Suprapubic skin (tissue), 4 donors: ENCODE measurements around the gene TUT1.

Experiments used
- POLR2A ChIP-seq, 2 donors: fragments of 450-650 bp; IDR thresholded peaks; one replicate each; pipeline ENCODE4 v1.6.1; 2017; ENCODE audit warnings: antibody characterized with exemption in 2 of 2, mild to moderate bottlenecking in 2 of 2, moderate library complexity in 2 of 2
- POLR2AphosphoS5 ChIP-seq, 3 donors: sonication (generic); formaldehyde crosslinking; IDR thresholded peaks; one replicate each; pipeline ENCODE4 v1.6.1; 2017; ENCODE audit warnings: antibody characterized with exemption in 3 of 3
- TF ChIP-seq, protein P1 (sequence below), 2 donors: fragments of 200-600 bp in 1 of 2; fragments of 450-650 bp in 1 of 2; sonication (generic) in 1 of 2; IDR thresholded peaks; one replicate each; pipeline ENCODE4 v1.5.1; 2016 to 2019; ENCODE audit warnings: antibody characterized with exemption in 2 of 2, mild to moderate bottlenecking in 1 of 2, moderate library complexity in 1 of 2

DNA sequence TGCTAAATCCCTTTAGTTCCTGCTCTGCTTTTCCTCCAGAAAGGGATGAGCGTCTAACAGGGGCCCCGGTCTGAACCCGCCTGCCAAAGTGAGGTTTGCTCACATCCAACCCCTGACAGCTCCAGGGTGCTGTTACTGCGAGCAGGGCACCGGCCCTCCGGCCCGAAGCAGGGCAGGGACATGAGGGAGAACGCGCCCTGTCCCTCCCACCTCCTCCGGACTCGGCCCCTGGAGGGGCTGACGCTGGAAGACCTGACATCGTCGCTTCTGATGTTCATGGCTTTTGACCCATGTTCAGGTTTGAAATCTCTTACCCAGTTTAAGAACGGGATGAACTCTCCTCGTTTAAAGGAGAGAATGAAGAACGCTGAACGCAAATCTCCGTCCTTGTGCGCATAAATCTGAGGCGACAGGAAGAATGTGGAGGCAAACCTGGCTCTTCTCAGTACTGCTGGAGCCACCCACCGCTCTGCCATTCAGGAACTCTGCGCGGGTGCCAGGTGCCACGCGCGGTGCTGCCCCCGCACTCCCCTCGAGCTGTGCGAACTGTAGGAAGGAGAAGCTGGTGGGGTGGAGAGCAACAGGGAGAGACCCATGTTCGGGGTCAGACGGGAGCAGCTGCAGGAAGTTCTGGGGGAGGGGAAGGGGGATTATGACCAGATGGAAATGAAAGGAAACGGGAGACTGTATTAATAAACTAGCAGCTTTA lies 16.8 kb downstream of the TUT1 start:
- TF ChIP-seq, protein P1, sequence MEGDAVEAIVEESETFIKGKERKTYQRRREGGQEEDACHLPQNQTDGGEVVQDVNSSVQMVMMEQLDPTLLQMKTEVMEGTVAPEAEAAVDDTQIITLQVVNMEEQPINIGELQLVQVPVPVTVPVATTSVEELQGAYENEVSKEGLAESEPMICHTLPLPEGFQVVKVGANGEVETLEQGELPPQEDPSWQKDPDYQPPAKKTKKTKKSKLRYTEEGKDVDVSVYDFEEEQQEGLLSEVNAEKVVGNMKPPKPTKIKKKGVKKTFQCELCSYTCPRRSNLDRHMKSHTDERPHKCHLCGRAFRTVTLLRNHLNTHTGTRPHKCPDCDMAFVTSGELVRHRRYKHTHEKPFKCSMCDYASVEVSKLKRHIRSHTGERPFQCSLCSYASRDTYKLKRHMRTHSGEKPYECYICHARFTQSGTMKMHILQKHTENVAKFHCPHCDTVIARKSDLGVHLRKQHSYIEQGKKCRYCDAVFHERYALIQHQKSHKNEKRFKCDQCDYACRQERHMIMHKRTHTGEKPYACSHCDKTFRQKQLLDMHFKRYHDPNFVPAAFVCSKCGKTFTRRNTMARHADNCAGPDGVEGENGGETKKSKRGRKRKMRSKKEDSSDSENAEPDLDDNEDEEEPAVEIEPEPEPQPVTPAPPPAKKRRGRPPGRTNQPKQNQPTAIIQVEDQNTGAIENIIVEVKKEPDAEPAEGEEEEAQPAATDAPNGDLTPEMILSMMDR (IDR thresholded peaks at IDR 0.05), result no peak
- TF ChIP-seq POLR2A (IDR thresholded peaks at IDR 0.05) (no peak), POLR2AphosphoS5 (IDR thresholded peaks at IDR 0.05) (no peak)
